ENCODE measurements around the gene FGGY.
"Not testable (repeated sequence)": the region's sequence is repeated elsewhere in the genome, so short reads cannot be mapped to it uniquely, and the experiment has no call there.

Gene FGGY

GRCh38 chr1:59522925-59523505 lies 226.1 kb downstream of the FGGY start:
- no peak for DNase-seq

GRCh38 chr1:59523745-59524450 lies 227.0 kb downstream of the FGGY start:
- no peak for DNase-seq

- no peak for DNase-seq
Measured at GRCh38 chr1:59526240-59526639, 229.3 kb downstream of the FGGY start.

DNA sequence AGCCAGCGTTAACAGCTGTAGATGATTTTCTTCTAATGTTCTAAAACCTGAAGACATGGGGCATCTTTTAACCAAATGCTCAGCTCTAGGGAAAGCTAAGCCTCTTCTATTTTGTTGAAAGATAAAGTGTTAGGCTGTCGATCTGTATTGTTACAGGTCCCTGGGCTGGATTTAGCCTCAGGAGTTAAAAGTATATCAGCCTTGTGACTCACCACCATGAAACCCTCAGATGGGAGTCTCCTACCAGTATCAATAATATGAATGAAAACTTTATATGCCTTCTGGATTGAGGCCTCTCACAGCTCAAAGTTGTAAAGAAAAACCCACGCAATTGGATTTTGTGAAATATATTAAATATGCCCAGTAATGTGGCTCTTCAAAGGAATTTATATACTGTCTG lies 231.6 kb downstream of the FGGY start:
- no peak for DNase-seq

DNA sequence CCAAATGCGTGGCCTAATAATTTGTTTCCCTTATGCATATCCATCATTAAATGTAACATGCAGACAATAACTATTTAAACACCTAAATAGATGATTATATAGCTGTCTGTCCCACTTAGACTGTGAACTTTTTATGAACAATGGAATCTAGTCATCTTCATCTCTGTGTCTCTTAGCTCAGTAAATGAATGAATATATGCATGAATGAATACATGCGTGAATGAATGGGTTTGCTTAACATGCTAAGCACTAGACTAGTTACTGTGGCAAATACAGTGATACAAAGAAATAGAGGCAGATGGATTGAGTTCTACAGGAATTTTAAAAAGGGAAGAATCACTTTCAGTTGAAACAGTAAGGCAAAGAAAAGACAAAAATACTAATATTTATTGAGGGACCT lies 232.0 kb downstream of the FGGY start:
- DNase-seq, result no peak

DNA sequence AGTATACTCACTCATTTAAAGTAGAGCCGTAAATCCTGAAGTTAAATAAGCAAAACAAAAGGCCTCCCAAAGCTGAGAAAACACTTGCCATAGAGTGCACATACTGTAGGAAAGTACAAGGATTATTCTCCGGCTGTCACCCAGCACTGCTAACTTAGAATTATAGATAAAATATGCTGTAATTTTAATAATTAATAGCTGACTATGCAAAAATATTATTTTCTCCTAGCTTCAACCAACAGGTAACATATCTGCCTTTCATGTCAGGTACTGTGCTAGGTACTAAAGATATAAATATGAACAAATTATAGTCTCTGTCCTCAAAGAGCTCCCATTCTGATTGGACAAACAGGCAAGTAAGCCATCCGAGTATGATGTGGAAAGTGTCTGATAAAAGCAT lies 233.2 kb downstream of the FGGY start:
- no peak for DNase-seq

DNA sequence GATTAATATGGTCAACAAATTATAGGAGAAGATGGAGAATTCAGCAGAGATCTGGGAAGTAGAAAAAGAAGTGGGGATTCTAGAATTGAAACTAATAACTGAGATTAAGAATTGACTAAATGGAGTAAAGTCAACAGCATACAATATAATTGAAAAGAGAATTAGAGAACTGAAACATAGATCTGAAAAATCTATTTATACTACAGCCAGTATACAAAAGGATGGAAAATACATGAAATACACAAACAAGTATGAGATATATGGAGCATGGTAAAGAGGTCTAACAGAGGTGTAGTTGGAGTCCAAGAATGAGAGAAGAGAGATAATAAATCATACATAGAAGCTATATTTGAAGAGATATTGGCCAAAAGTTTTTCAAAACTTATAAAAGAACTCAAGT lies 235.2 kb downstream of the FGGY start:
- no peak for DNase-seq

DNA sequence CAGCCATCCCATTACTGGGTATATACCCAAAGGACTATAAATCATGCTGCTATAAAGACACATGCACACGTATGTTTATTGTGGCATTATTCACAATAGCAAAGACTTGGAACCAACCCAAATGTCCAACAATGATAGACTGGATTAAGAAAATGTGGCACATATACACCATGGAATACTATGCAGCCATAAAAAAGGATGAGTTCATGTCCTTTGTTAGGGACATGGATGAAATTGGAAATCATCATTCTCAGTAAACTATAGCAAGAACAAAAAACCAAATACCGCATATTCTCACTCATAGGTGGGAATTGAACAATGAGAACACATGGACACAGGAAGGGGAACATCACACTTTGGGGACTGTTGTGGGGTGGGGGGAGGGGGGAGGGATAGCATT lies 241.6 kb downstream of the FGGY start:
- not testable (repeated sequence) for DNase-seq

- DNase-seq, result no peak
Measured at GRCh38 chr1:59539961-59540681, 243.2 kb downstream of the FGGY start.

DNA sequence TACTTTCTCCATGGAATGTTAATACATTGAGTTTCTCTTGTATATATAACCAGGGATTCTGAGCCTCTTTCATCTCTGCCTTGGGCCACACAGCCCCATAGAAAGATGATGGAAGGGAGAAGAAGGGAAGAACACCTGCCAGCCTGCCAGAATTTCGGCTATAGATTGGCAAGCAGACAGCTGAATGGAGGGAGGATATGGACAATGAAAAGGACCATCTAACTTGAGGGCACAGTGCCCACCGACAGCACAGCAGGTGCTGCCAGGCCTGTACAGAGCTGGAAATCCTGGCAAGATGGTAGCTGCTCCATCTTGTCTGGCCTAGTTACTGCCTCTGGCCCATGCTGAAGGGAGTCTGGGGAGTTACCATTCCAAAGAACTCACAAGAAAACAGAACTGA lies 244.3 kb downstream of the FGGY start:
- DNase-seq, result no peak

DNA sequence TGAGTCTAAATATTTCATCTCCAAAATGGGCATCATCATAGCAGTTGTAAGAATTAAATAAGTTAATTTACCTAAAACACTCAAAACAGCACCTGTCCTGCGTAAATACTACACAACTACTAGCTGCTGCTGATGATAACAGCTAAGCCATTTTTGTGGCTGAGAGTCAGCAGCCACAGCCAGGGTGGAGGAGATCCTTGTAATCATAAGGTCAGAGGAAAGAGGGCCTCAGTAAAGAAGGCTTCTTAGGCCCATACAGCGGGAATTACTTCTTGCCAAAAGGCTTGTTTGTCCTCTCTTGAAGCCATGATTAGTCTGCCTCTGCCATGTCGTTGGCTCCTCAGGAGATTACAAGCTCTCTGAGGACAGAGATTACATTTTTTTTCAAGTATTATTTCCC lies 245.0 kb downstream of the FGGY start:
- DNase-seq, result no peak

DNA sequence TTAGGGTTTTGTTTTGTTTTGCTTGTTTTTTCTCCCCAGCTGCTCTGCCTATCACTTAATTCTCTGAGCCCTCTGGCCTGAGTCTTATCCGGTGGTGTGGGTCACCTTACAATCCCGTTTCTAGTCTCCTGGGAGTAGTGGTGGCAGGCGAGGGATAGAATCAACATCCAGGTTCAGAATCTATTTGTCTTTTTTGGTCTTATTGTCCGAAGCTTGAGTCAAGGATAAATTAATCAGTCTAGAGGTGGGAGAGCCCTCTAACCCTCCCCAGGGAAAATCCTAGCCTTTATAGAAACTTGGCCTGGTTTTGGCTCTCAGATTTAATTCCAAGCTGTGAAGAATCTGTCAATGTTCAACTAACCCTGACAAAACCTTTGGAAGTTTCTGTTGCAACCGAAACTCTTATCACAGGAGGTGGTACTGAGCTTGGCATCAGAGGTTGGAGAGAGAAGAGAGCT lies 246.3 kb downstream of the FGGY start:
- no peak for DNase-seq

GRCh38 chr1:59544615-59545293 lies 247.9 kb downstream of the FGGY start:
- DNase-seq, result no peak

DNA sequence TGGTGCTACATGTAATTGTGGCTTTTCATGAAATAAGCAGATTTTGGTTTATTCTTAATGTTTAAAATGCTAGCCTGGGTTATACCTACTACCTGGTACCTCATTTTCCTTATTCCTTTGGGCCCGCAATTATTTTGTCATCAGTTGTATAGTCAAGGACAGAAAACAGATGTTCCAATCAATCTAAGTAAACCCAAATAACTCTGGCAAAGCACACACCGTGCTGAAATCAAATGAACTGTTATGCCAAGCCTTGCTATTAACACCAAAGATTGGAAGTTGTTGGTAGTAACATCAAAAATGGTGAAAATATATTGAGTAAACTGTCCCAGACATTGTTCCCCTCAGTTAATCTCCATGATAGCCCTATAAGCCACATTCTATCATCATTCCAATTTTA lies 248.9 kb downstream of the FGGY start:
- DNase-seq, result no peak

DNA sequence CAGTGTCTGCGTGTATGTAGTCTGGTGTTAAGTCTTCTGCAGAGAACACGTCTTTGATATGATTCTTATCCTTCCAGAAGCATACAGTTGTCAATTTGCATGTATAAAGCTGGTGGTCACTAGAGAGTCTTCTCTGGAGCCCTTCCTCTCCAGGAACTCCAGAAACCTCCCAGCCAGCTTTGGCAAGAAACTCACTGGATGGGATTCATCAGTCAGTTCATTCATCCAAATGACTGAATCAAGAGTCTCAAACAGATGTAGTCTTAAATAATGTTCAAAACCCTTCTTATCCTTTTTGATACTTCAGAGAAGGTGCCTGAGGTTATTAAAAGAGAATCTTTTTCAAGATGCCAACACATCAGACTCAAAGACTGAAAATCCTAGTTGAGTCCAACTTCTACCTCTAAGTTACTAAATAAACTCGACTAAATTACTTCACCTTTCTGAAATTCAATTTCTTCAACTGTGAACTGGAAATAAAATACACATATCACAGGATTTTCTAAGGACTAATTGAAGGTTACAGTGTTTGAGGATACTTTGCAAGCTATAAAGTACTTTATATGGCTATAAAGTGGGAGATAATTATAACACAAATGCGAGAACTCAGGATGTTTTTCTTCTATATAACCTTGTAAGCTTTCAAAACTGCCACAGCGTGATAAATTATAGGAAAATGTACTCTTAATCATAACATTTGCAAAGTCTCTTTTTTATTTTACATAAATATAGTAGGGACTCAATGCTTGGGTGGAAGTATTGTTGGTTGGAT lies 252.4 kb downstream of the FGGY start:
- DNase-seq, result no peak

GRCh38 chr1:59549903-59550302 lies 253.0 kb downstream of the FGGY start:
- no peak for DNase-seq

DNA sequence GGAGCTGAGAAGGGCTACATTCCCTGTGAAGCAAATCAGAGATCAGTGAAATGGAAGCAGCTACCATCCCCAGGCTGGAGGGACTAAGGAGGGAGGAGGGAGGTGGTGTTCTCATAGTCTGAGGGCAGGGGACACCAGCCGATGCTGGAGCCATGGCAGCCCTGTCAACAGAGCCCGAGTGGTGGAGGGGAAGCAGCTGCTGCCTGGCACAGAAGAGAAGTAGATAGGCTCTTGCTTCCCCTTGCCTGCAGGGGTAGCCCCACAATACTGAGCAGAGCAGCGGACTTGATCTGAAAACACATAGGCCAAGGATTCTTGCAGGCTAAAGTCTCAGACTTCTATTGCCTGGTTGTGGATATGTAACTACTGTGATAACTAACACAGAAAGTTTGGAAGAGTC lies 255.1 kb downstream of the FGGY start:
- DNase-seq, result no peak

DNA sequence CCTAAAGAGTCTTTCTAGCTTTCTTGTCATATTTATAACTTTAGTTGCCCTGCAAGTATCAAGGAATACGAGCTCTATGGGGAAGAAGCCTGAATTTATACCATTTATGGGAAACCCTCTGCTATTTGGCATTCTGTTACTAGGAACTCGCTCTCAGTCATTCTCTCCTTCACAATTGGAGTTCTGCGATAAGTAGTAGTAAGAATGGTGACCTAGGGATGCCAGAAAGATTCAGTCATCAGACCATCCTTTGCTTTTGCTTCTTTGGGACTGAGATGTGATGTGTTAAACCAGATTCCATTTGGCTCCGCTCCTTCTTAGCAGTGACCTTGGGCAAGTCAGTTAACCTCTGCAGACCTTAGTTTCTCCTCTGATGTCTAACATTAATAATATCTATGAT lies 256.5 kb downstream of the FGGY start:
- DNase-seq, result no peak

- DNase-seq, result no peak
Measured at GRCh38 chr1:59554011-59554663, 257.2 kb downstream of the FGGY start.

DNA sequence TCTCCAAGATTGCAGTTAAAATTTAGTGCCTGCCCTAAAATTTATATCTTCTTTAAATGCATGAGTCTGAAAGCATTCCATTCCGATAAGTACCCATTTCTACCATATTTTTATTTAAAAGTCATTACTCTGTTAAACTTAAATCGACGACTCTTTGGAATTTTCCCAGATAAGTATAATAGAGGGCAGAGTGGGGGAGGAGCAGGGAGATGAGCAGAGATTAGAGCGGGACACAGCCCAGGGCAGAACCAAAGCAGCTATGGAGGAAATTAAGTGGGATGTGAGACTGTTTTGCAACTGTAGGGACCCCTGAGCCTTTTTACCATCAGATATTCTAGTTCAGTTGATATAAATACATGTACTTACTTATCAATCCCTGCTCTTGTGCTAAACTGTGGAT lies 257.9 kb downstream of the FGGY start:
- no peak for DNase-seq

GRCh38 chr1:59556398-59556797 lies 259.5 kb downstream of the FGGY start:
- no peak for DNase-seq

DNA sequence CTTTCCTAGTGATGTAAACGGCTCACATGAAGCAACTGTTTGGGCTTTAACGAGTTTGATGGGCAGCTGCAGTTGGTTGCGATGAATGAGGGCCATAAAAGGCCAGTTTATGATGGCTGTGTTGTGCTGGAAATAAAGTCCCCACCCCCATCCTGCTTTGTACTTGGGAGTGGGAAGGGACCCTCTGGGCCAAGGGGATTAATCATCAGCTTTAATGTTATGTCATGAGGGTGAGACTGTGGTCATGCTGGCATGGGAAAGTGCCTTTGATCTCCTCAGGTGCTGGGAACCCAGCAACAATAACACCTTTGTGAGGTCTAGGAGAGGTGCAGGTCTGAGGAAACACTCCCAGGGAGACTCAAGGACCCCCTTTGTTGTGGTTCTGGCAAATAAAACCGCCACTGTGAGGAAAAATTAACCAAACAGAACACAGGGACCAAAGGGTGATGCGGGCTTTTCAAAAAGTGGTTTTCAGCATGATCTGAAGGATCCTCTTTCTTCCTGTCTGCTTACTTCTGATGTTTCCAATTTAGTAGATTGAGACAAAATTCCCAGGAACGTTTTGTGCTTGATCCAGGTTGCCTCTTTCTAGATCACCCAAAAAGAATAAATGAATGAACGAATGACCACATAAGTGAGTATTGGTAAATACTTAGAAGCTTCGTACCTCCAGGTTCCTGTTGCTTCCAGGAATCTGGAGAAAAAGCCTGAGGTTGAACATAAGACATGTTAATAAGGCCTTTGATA lies 260.1 kb downstream of the FGGY start:
- no peak for DNase-seq
